ENCODE results near the gene PSMB3.

DNA sequence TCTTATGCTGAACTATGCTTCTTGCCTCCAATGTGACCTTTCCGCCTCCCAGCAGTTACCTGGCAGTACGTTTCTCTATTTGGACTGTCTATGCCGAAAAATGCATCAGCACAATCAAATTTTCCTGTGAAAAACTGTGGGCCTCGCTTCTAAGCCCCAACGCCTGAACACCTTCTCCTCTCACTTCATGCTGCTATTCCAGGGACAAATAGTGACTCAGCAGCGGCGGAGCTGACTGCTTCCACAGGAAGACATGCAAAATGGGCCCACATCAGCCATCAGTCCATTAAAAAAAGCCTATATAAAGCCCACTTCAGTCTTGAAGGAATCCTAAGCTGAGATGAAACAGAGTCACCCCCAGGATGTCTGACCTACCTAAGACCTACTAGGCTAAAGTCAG, 57.3 kb downstream of the PSMB3 start:
- TF ChIP-seq, protein P1, sequence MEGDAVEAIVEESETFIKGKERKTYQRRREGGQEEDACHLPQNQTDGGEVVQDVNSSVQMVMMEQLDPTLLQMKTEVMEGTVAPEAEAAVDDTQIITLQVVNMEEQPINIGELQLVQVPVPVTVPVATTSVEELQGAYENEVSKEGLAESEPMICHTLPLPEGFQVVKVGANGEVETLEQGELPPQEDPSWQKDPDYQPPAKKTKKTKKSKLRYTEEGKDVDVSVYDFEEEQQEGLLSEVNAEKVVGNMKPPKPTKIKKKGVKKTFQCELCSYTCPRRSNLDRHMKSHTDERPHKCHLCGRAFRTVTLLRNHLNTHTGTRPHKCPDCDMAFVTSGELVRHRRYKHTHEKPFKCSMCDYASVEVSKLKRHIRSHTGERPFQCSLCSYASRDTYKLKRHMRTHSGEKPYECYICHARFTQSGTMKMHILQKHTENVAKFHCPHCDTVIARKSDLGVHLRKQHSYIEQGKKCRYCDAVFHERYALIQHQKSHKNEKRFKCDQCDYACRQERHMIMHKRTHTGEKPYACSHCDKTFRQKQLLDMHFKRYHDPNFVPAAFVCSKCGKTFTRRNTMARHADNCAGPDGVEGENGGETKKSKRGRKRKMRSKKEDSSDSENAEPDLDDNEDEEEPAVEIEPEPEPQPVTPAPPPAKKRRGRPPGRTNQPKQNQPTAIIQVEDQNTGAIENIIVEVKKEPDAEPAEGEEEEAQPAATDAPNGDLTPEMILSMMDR (IDR thresholded peaks at IDR 0.05; ENCODE audit: low read depth, low read length, poor library complexity, severe bottlenecking): no peak
- TF ChIP-seq EZH2phosphoT487 (IDR thresholded peaks at IDR 0.05; ENCODE audit: borderline replicate concordance, low read length): no peak
